Fibroblast of lung (primary cell): ENCODE data around the gene NAB2.

ENCODE experiments used
- EZH2 ChIP-seq: IDR thresholded peaks from 2 replicates; pipeline ENCODE4 v1.5.1; 2012; ENCODE audit warnings: low read length, control low read depth, mild to moderate bottlenecking; ENCODE audit errors: missing control alignments
- TF ChIP-seq, protein P1 (sequence below), 2 donors: IDR thresholded peaks in 1 of 2; conservative IDR thresholded peaks in 1 of 2; 1 replicate in 1 of 2; 2 replicates in 1 of 2; pipeline ENCODE4 v1.5.1; 2011 to 2012; ENCODE audit warnings: low read length in 2 of 2, control low read depth in 1 of 2, inconsistent platforms in 1 of 2, low read depth in 1 of 2, mild to moderate bottlenecking in 1 of 2

DNA sequence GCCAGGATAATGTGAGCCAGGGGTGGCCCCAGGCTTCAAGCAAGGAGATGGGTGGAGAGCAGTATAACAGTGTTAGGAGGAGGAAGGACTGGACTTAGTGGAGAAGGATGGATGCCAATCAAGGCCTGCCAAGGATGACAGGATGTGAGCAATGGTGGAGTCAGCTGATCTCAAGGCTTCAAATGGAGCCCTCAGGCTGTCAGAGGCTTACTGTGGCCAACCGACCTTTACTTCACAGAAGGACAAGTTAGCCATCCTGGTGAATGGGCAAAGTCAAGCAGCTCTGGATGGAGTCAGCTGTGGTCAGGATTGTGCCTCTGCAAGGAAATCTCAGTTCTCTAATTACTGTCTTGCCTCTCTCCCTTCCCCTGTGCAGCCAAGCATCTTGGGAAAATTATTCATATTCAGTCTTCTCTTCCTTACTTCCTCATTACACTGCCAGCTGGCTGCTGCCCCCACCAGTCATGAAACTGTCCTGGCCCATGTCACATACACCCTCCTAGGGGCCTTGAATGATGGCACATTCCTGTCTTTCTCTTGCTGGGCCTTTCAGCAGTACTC is 29.9 kb downstream of the NAB2 start:
- TF ChIP-seq, protein P1, sequence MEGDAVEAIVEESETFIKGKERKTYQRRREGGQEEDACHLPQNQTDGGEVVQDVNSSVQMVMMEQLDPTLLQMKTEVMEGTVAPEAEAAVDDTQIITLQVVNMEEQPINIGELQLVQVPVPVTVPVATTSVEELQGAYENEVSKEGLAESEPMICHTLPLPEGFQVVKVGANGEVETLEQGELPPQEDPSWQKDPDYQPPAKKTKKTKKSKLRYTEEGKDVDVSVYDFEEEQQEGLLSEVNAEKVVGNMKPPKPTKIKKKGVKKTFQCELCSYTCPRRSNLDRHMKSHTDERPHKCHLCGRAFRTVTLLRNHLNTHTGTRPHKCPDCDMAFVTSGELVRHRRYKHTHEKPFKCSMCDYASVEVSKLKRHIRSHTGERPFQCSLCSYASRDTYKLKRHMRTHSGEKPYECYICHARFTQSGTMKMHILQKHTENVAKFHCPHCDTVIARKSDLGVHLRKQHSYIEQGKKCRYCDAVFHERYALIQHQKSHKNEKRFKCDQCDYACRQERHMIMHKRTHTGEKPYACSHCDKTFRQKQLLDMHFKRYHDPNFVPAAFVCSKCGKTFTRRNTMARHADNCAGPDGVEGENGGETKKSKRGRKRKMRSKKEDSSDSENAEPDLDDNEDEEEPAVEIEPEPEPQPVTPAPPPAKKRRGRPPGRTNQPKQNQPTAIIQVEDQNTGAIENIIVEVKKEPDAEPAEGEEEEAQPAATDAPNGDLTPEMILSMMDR (conservative IDR thresholded peaks at IDR 0.05 in 1 of 2, IDR thresholded peaks at IDR 0.05 in 1 of 2; ENCODE audit: low read depth in 1 of 2, low read length in 2 of 2), result no peak
- TF ChIP-seq EZH2, result no peak
